Hepatocyte (in vitro differentiated cells): ENCODE measurements around the gene EFNB3. TPM values are rescaled to one million over a fixed set of nuclear protein-coding genes. Genes with fewer than 3 reads are reported as not detected.

Experiments
- DNase-seq: peaks from one replicate; pipeline ENCODE4 v3.0.0-alpha.2; 2016; ENCODE audit warnings: low spot score
- H2AFZ ChIP-seq: fragments of 200-600 bp; sonication (generic); 2 replicates; pipeline ENCODE4 v1.6.0; 2016; ENCODE audit warnings: antibody characterized with exemption, mild to moderate bottlenecking
- H3K27ac ChIP-seq: fragments of 200-600 bp; sonication (generic); 2 replicates; pipeline ENCODE4 v1.5.1; 2016; ENCODE audit warnings: mild to moderate bottlenecking
- H3K27me3 ChIP-seq: fragments of 200-600 bp; sonication (generic); 2 replicates; pipeline ENCODE4 v1.6.1; 2016
- H3K36me3 ChIP-seq: fragments of 200-600 bp; sonication (generic); replicated peaks from 2 replicates; pipeline ENCODE4 v1.5.1; 2016; ENCODE audit warnings: low read depth; ENCODE audit not compliant: insufficient read depth
- H3K4me1 ChIP-seq: fragments of 200-600 bp; sonication (generic); 2 replicates; pipeline ENCODE4 v1.5.1; 2016; ENCODE audit warnings: mild to moderate bottlenecking, moderate library complexity; ENCODE audit not compliant: insufficient read depth
- H3K4me2 ChIP-seq: fragments of 200-600 bp; sonication (generic); 2 replicates; pipeline ENCODE4 v1.6.0; 2016
- H3K4me3 ChIP-seq: fragments of 200-600 bp; sonication (generic); 2 replicates; pipeline ENCODE4 v1.5.1; 2016; ENCODE audit warnings: mild to moderate bottlenecking
- H3K79me2 ChIP-seq: fragments of 200-600 bp; sonication (generic); 2 replicates; pipeline ENCODE4 v1.6.0; 2017; ENCODE audit warnings: mild to moderate bottlenecking
- H3K9me2 ChIP-seq: fragments of 200-600 bp; sonication (generic); replicated peaks from 2 replicates; pipeline ENCODE4 v1.6.0; 2017; ENCODE audit warnings: mild to moderate bottlenecking; ENCODE audit not compliant: insufficient read depth
- H3K9me3 ChIP-seq: fragments of 200-600 bp; sonication (generic); 2 replicates; pipeline ENCODE4 v1.5.1; 2016; ENCODE audit warnings: low read depth, mild to moderate bottlenecking
- H4K20me1 ChIP-seq: fragments of 200-600 bp; sonication (generic); 2 replicates; pipeline ENCODE4 v1.6.0; 2016; ENCODE audit warnings: mild to moderate bottlenecking; ENCODE audit not compliant: insufficient read depth, poor library complexity, severe bottlenecking
- CTCF ChIP-seq: fragments of 200-600 bp; sonication (generic); IDR thresholded peaks from 2 replicates; pipeline ENCODE4 v1.5.1; 2016; ENCODE audit warnings: antibody characterized with exemption, mild to moderate bottlenecking; ENCODE audit not compliant: poor library complexity
- EZH2 ChIP-seq: fragments of 200-600 bp; sonication (generic); IDR thresholded peaks from 2 replicates; pipeline ENCODE4 v1.6.1; 2016; ENCODE audit warnings: antibody characterized with exemption, mild to moderate bottlenecking, borderline replicate concordance
- EZH2phosphoT487 ChIP-seq: fragments of 200-600 bp; sonication (generic); IDR thresholded peaks from one replicate; pipeline ENCODE4 v1.6.1; 2018; ENCODE audit warnings: antibody characterized with exemption, mild to moderate bottlenecking, low read depth, moderate library complexity; ENCODE audit not compliant: unreplicated experiment, severe bottlenecking
- WGBS: methylation state at CpG from one replicate; pipeline ENCODE4 v1.1.6; 2016; ENCODE audit warnings: low lambda C conversion rate; ENCODE audit errors: missing lambda C conversion rate; 5-methylcytosine and 5-hydroxymethylcytosine counted together
- polyA plus RNA-seq: library from polyadenylated mRNA; unstranded; fragments of >200 nt; fragmentation: Nextera tagmentation; extraction: Ambion mirVana; gene quantifications from 2 replicates; pipeline ENCODE4 v1.2.1, GENCODE V29; 2016
- total RNA-seq: library from RNA; depleted of rRNA; stranded (reverse); fragments of >200 nt; gene quantifications from 2 replicates; pipeline ENCODE4 v1.2.3, GENCODE V29; 2014

Gene EFNB3
- total and polyA plus RNA-seq, 2 experiments from 2014 or later = 8.6 to 10.6 TPM

GRCh38 chr17:7702776-7703175 lies 2.2 kb upstream of the EFNB3 start:
- TF ChIP-seq CTCF (no peak), EZH2phosphoT487 (no peak), EZH2 (no peak)
- WGBS = 87% methylated on average over 13 of the region's 13 CpGs
- peaks cover 16% of the 10 kb centered on the region for H3K27me3 ChIP-seq
- H3K79me2 ChIP-seq = peaks cover 6% of the 10 kb centered on the region
- H3K27ac ChIP-seq = no peak overlapping the region
- no peaks in the 10 kb centered on the region for H3K36me3 ChIP-seq
- H3K4me1 ChIP-seq = peaks cover 22% of the 10 kb centered on the region
- H3K4me3 ChIP-seq = no peak overlapping the region
- H3K9me3 ChIP-seq = no peaks in the 10 kb centered on the region
- no peaks in the 10 kb centered on the region for H4K20me1 ChIP-seq
- DNase-seq = no peak
- no peaks in the 10 kb centered on the region for H3K9me2 ChIP-seq
- H2AFZ ChIP-seq = no peak overlapping the region
- no peak overlapping the region for H3K4me2 ChIP-seq

- no peak for TF ChIP-seq EZH2
- TF ChIP-seq CTCF = no peak
- TF ChIP-seq EZH2phosphoT487 = no peak
- Histone ChIP-seq H3K4me2 (peak overlapping the region; percentile 95), H2AFZ (no peak overlapping the region), H3K27ac (peak overlapping the region; percentile 67), H3K4me1 (peaks cover 22% of the 10 kb centered on the region), H4K20me1 (no peaks in the 10 kb centered on the region), H3K79me2 (peaks cover 6% of the 10 kb centered on the region), H3K4me3 (no peak overlapping the region), H3K9me3 (no peaks in the 10 kb centered on the region), H3K36me3 (no peaks in the 10 kb centered on the region), H3K9me2 (no peaks in the 10 kb centered on the region), H3K27me3 (peaks cover 16% of the 10 kb centered on the region)
- DNase-seq = peak; percentile 90
- WGBS = 16% methylated on average over 24 of the region's 24 CpGs
These were observed 1.2 kb upstream of the EFNB3 start for GRCh38 chr17:7703584-7704479.

- no peak overlapping the region for H3K27ac ChIP-seq
- peak overlapping the region; percentile 94 for H3K4me3 ChIP-seq
- H4K20me1 ChIP-seq = no peaks in the 10 kb centered on the region
- peak overlapping the region; percentile 95 for H3K4me2 ChIP-seq
- peaks cover 16% of the 10 kb centered on the region for H3K27me3 ChIP-seq
- no peaks in the 10 kb centered on the region for H3K9me3 ChIP-seq
- peak overlapping the region; percentile 77 for H2AFZ ChIP-seq
- peaks cover 6% of the 10 kb centered on the region for H3K79me2 ChIP-seq
- peaks cover 22% of the 10 kb centered on the region for H3K4me1 ChIP-seq
- no peaks in the 10 kb centered on the region for H3K36me3 ChIP-seq
- DNase-seq = no peak
- H3K9me2 ChIP-seq = no peaks in the 10 kb centered on the region
- TF ChIP-seq EZH2phosphoT487 = no peak
- TF ChIP-seq EZH2 = no peak
- no peak for TF ChIP-seq CTCF
- 5% methylated on average over 21 of the region's 50 CpGs for WGBS
These were observed 560 bp downstream of the EFNB3 start for GRCh38 chr17:7705269-7706255.
